ENCODE results near the gene TGM2.

TGM2 gene

GRCh38 chr20:38141889-38142494 is 23.1 kb downstream of the TGM2 start:
- DNase-seq: no peak

GRCh38 chr20:38141204-38141888 is 23.7 kb downstream of the TGM2 start:
- DNase-seq: no peak

- DNase-seq: no peak
These were observed 24.9 kb downstream of the TGM2 start for GRCh38 chr20:38139977-38140753.

GRCh38 chr20:38139156-38139912 is 25.7 kb downstream of the TGM2 start:
- no peak for DNase-seq

- no peak for DNase-seq
These were observed 26.8 kb downstream of the TGM2 start for GRCh38 chr20:38138086-38138778.

GRCh38 chr20:38137441-38138037 is 27.5 kb downstream of the TGM2 start:
- DNase-seq: no peak

- DNase-seq: no peak
These were observed 28.4 kb downstream of the TGM2 start for GRCh38 chr20:38136421-38137245.

- DNase-seq: no peak
These were observed 29.2 kb downstream of the TGM2 start for GRCh38 chr20:38135651-38136420.

- DNase-seq: no peak
These were observed 29.8 kb downstream of the TGM2 start for GRCh38 chr20:38135271-38135650.

- DNase-seq: no peak
These were observed 30.4 kb downstream of the TGM2 start for GRCh38 chr20:38134427-38135270.

GRCh38 chr20:38133680-38134426 is 31.2 kb downstream of the TGM2 start:
- no peak for DNase-seq

- no peak for DNase-seq
These were observed 32.1 kb downstream of the TGM2 start for GRCh38 chr20:38132910-38133501.

- no peak for DNase-seq
These were observed 32.7 kb downstream of the TGM2 start for GRCh38 chr20:38132156-38132909.

- no peak for DNase-seq
These were observed 33.4 kb downstream of the TGM2 start for GRCh38 chr20:38131588-38132121.

GRCh38 chr20:38130687-38131587 is 34.1 kb downstream of the TGM2 start:
- no peak for DNase-seq
